CD4-positive, alpha-beta T cell treated with Interleukin-21 for 1 hour (primary cell): ENCODE measurements around the gene EDA.

Experiments
- DNase-seq: peaks from one replicate; pipeline ENCODE4 v3.0.0-alpha.2; 2020

EDA gene

DNA sequence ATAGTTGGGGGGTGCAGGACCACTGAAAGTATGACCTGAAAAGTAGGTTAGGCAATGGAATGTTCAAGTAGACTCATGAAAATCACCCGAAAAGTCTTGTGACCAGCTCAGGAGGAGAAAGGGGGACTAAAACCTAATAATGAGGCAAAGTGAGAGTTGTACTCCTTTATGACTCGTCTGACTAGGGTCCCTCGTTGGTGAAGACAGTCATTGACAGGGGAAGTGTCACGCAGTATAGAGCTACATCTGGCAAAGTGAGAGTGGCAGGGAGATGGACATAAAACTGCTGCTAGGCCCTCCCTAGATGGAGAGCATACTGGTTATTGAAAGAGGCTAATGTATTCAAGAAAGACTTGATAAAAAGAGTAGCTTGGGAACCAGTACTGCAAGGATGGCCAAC lies 466.8 kb downstream of the EDA start:
- DNase-seq: no peak

DNA sequence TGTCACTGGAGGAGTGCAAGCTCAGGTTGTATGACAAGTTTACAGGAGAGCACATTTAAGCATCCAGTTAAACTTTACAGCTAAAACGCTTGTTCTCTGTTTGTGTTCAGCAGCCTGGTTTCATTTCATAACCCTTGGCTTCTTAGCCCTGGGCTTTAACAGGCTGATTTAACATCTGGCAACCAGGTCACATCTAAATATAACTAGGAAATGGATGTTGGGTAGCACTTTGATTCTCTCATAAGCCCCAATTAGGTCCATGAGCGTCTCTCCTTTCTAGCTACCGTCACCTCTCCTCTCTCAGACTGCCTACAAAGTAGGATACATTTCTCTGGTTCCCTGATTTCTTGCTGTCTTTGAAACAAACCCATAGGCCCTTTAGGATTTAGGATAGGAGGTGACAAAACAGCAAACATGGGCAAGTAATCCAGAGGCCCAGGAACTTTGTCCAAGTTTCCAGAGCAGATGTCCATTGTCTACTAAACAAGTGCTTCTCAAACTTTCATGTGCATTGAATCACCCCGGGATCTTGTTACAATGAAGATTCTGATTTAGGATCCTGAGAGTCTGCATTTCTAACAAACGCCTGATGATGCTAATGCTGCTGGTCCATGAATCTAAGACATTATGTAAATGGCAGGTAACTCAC lies 468.8 kb downstream of the EDA start:
- DNase-seq: no peak

DNA sequence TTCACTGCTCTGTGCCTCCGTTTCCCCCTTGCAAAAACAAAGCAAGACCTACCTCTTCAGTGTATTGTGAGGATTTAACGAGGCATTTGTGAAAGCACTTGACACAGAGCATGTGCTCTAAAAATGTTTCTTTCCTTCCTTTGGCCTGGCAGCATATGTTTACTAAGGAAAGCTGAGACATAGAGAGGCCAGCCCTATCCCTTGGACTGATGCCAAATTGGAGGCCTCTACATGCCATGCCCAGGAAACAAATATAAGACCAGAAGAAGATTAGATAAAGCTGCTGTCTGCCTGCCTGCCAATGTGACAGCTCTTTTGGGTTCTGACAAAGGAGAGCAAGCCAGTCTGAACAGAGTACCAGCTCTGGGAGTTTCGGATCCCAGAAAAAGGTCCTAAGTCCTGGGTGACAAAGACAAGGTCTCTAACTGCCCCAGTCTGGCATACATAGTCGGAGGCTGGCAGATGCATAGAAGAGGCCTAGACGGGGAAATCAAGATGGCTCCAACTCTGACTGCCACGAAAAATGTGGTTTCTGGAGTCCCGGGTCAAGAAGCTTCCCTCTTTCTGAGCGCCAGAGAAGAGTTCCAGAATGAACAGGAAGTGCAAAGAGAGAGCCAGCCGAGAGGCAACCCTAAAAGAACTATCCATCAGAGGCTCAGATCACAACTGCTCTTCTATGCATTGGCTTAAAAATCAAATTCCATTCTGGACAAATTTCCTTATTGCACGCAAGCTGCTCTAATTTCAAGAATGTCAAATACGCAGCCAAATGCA lies 472.1 kb downstream of the EDA start:
- DNase-seq: no peak

DNA sequence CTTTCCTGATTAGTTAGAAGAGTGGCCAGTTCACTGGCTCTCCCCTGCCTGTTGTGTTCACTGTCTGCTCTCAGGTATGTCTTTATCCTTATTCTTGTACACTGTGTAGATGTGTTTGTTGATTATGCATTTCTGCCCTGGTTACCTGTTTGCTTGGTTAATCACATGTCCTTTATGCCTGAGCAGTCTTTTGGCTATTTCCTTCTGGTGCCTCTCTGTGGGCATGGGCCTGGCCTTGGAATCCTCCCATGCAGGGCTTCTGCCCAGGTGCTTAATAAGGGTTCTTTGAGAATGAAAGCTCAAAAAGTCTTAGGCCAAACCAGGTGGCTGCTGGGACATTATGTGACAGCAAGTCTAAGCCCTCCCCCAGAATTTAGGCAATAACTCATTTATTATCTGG lies 472.8 kb downstream of the EDA start:
- no peak for DNase-seq
